HUES48 (cell line): ENCODE measurements around the gene TBX10.
"Not testable (repeated sequence)": the region's sequence is repeated elsewhere in the genome, so short reads cannot be mapped to it uniquely, and the experiment has no call there.

Source experiments
- H3K27ac ChIP-seq: one replicate; pipeline ENCODE4 v1.7.0; 2013; ENCODE audit warnings: low read depth, low read length, inconsistent platforms
- H3K27me3 ChIP-seq: 2 replicates; pipeline ENCODE4 v1.6.1; 2013; ENCODE audit warnings: mild to moderate bottlenecking, low read length; ENCODE audit not compliant: control insufficient read depth, insufficient read depth
- H3K36me3 ChIP-seq: 2 replicates; pipeline ENCODE4 v1.6.1; 2013; ENCODE audit warnings: low read length; ENCODE audit not compliant: control insufficient read depth, insufficient read depth
- H3K4me1 ChIP-seq: 2 replicates; pipeline ENCODE4 v1.6.1; 2013; ENCODE audit warnings: mild to moderate bottlenecking, low read length; ENCODE audit not compliant: control insufficient read depth, insufficient read depth
- H3K4me3 ChIP-seq: 2 replicates; pipeline ENCODE4 v1.5.1; 2013; ENCODE audit warnings: mild to moderate bottlenecking, low read depth, low read length
- H3K9ac ChIP-seq: 2 replicates; pipeline ENCODE4 v1.6.1; 2013; ENCODE audit warnings: mild to moderate bottlenecking, low read depth, low read length, moderate library complexity
- H3K9me3 ChIP-seq: 2 replicates; pipeline ENCODE4 v1.6.1; 2013; ENCODE audit warnings: low read length; ENCODE audit not compliant: control insufficient read depth, insufficient read depth

Gene TBX10

DNA sequence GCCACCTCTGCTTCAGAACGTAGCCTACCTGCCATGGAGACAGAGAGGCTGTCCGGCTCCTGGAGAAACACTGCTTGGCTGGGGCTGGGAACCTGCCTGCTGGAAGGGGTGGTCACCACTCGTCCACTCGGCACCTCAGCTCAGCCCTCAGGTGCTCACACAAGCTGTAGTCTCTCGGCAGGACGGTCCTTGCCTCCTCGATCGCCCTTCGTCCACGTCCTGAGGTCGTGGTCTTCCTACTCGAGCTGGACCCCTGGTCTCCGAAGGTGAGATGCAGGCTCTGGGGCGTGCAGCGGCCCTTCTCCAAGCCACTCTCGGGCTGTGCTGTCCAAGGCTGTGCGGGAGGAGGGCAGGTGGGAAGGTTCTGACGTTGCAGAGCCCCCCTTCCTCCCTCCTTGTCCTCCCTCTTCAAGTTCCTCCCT lies at the start of gene TBX10:
TBX10 (minus strand) TSS at position 326 of the 422 bp plus-strand sequence; CDS start at position 35, 291 bp downstream.
- peaks cover 17% of the 10 kb centered on the region for H3K27me3 ChIP-seq
- H3K9me3 ChIP-seq, result no peaks in the 10 kb centered on the region
- H3K4me3 ChIP-seq, result no peak within 1 kb of the TSS
- no peak within 1 kb of the TSS for H3K9ac ChIP-seq
- no peaks in the 10 kb centered on the region for H3K4me1 ChIP-seq
- H3K27ac ChIP-seq, result no peak within 1 kb of the TSS
- H3K36me3 ChIP-seq, result no peaks in the 10 kb centered on the region

DNA sequence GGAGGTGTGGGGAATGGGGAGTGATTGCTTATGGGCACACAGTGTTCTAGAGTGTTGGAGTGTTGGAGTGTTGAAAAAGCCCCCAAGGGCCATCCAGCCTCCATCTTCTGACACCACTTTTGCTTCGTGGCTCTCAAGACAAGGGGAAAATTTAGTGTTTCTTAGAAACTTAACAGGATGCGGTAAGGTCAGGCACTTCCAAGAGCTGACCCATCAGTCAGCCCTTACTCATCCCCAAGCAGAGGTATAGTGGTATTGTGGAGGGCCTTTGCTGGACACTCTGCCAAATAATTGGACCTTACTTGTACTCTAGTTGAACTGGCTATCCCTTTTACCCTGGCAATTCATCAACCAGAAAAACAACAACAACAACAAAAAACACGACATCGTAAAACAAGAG lies 49.6 kb upstream of the TBX10 start:
- H3K27me3 ChIP-seq, result no peaks in the 10 kb centered on the region
- no peaks in the 10 kb centered on the region for H3K36me3 ChIP-seq
- H3K4me3 ChIP-seq, result no peak overlapping the region
- H3K27ac ChIP-seq, result no peak overlapping the region
- H3K9me3 ChIP-seq, result no peaks in the 10 kb centered on the region
- no peak overlapping the region for H3K9ac ChIP-seq
- H3K4me1 ChIP-seq, result no peaks in the 10 kb centered on the region

DNA sequence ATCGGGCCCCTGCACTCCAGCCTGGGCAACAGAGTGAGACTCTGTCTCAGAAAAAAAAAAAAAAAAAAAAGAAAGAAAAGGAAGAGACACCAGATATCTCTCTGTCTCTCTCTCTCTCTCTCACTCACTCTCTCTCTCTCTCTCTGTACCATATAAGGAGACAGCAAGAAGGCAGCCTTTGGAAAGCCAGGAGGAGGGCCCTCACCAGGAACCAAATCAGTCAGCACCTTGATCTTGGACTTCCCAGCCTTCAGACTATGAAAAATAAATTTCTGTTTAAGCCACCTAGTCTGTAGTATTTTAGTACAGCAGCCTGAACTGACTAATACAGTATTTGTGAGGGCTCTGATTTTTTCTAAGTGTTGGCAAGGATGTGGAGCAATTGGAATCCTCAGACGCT lies 48.4 kb upstream of the TBX10 start:
- no peak overlapping the region for H3K4me3 ChIP-seq

DNA sequence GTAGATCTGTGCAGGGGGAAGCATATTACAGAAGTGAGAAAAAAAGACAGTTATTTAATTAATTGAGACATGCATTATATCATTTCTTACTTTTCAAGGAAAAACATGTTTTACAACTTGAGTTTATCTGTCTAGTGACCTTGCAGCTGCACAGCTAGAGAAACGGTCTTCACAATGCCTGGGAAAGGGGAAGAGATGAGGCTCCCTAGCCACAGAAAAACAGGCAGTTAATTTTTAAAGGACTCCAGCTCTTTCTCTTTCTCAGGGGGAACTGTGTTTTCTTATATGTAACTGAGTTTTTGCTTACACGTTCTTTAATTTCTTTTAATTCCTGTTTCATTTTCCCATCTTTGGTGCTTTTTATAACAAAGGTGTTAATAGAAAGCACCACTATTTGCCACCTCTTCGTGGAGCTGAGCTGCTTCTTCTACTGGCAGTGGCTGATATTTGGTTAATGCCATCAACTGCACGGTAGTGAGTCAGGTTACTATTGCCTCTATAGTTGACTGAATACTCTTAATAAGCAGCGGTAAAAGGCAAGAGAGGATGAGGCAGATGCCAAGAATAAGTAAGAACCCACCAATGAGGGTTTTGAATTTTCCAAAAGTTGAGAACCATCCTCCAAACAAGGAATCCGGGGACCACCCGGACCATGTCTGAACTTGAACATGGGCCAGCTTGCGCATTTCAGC lies 46.2 kb upstream of the TBX10 start:
- H3K27me3 ChIP-seq, H3K27ac ChIP-seq, H3K9me3 ChIP-seq, H3K4me1 ChIP-seq, H3K9ac ChIP-seq, H3K36me3 ChIP-seq, H3K4me3 ChIP-seq: not testable (repeated sequence)

More for the DNA sequence above, 48.4 kb upstream of the TBX10 start:
- H3K9ac ChIP-seq, result no peak overlapping the region
- no peaks in the 10 kb centered on the region for H3K4me1 ChIP-seq
- H3K27ac ChIP-seq, result no peak overlapping the region
- H3K27me3 ChIP-seq, result no peaks in the 10 kb centered on the region
- no peaks in the 10 kb centered on the region for H3K36me3 ChIP-seq
- no peaks in the 10 kb centered on the region for H3K9me3 ChIP-seq

DNA sequence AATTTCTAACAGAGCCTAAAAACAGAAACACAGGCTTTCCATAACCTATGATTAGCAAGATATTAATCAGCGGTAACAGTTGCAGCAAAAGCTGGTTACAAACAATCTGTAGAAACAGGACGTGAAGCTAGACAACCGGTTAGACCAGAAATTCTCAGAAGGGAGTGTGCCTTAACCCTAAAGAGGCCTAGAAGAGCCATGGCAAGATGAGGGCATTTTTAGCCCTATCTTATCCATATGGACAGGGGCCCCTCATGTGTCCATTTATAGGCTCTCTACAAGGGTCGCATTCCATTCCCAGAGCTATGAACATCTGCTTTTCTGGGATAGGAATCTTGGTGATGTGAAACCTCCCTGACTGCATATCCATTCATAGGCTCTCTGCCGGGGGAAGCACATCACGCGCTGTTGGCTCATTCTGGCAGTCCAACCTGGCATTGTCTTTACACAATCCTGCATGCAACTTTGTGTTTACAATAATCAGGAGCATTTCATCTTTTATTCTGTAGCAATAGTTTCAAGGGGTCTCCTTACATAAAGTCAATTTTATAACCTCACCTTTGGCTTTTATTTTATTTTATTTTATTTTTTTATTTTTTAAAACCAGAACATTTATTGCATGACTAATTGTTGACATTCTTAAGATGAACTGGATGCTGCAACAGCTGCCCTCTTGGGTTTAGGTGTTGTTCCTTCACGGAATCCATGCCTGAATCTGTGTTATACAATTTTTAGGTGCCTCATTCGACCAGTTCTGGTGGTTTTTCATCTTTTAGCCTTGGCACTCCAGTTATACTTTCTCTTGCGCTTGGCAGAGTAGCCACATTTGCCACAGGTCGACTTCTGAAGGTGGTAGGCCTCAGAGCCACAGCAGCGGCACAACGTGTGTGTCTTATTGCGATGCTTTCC lies 42.8 kb upstream of the TBX10 start:
- not testable (repeated sequence) for H3K4me3 ChIP-seq, H3K27ac ChIP-seq, H3K9ac ChIP-seq, H3K27me3 ChIP-seq, H3K4me1 ChIP-seq, H3K36me3 ChIP-seq, H3K9me3 ChIP-seq

DNA sequence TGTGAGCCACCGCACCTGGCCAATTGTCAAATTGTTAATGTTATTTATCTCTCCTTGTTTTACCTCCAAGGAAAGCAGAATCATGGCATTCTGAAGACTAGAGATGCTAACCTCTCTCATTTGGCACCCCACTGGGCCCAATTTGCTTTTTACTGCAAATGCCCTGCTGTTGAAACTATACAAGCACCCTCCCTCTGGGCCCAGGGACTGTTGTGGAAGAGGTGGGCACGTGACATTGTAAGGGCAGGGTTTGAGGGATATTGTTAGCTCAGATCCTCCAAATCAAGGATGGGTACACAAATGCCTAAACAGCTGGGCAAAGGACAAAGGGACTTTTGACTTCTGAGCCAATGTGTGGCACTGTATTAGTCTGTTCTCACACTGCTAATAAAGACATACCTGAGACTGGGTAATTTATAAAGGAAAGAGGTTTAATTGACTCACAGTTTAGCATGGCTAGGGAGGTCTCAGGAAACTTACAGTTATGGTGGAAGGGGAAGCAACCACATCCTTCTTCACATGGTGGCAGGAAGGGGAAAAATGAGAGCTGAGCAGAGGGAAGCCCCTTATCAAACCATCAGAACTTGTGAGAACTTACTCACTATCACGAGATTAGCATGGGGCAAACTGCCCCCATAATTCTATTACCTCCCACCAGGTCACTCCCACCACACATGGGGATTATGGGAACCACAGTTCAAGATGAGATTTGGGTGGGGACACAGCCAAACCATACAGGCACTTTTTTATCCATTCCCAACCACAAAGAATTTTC lies 41.3 kb upstream of the TBX10 start:
- no peak overlapping the region for H3K27ac ChIP-seq

DNA sequence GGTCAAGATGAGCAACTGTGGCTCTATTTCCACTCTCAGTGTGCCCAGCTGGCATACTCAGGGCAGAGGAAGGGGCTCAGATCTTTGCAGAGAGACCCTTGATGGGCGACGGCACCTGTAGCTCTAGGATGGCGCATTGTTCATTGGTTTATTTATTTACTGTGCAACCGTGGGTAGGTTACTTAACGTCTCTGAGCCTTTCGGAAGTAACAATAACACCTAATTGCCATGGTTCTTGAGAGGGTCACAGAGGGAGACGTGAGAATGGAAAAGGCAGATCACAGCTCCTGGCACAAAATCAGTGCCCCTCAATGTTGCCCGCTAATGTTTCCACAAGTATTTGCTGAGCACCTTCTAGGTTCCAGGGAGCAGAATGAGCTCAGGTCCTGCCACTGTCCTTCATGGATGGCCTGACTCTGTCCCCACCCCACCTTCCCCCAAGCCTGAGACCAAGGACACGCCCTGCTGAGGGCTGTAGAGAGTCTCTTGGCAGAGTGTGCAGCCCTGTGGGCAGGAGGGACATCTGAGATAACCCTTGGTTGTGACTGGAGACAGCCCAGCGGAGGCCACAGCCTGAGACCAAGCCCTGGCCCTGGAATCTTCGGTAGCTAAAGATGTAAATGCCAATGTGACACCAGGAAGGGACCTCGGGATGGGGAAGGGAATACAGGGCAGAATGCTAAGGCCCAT lies 35.6 kb upstream of the TBX10 start:
- Histone ChIP-seq H3K27me3 (no peaks in the 10 kb centered on the region), H3K4me3 (no peak overlapping the region), H3K4me1 (peaks cover 7% of the 10 kb centered on the region; the same call in 1 of the 2 replicates), H3K36me3 (no peaks in the 10 kb centered on the region), H3K9me3 (no peaks in the 10 kb centered on the region), H3K9ac (no peak overlapping the region), H3K27ac (no peak overlapping the region)

More for the DNA sequence above, 41.3 kb upstream of the TBX10 start:
- Histone ChIP-seq H3K36me3 (no peaks in the 10 kb centered on the region), H3K27me3 (no peaks in the 10 kb centered on the region), H3K4me3 (no peak overlapping the region), H3K9ac (no peak overlapping the region), H3K4me1 (no peaks in the 10 kb centered on the region), H3K9me3 (no peaks in the 10 kb centered on the region)

DNA sequence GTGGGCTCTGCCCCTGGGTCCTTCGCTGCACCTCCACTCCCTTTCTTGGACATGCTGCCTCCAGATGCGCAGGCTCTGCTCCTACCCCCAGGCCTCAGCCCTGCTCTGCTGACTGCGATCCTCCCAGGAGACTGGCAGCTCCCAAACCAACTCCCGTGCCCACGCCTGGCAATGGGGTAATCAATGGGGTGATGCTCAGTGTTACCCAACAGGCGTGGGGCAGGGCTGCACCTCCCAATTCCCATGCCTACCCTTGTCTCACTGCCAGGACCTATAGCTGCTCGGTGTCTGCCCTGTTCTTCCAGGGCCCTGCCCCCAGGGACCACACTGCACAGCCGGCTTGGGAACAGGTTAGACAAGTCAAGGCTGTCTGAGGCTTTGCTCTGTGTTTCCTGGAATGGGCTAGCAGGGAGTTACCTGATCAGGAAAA lies 34.9 kb upstream of the TBX10 start, which contains the start of gene ALDH3B2:
ALDH3B2 (minus strand) TSS at position 182 of the 430 bp plus-strand sequence. CDS start 7,688 bp downstream, outside the sequence.
- peaks cover 7% of the 10 kb centered on the region; the same call in 1 of the 2 replicates for H3K4me1 ChIP-seq
- no peak within 1 kb of the TSS for H3K27ac ChIP-seq
- H3K36me3 ChIP-seq, result no peaks in the 10 kb centered on the region
- no peaks in the 10 kb centered on the region for H3K9me3 ChIP-seq
- no peaks in the 10 kb centered on the region for H3K27me3 ChIP-seq
- no peak within 1 kb of the TSS for H3K4me3 ChIP-seq
- no peak within 1 kb of the TSS for H3K9ac ChIP-seq

DNA sequence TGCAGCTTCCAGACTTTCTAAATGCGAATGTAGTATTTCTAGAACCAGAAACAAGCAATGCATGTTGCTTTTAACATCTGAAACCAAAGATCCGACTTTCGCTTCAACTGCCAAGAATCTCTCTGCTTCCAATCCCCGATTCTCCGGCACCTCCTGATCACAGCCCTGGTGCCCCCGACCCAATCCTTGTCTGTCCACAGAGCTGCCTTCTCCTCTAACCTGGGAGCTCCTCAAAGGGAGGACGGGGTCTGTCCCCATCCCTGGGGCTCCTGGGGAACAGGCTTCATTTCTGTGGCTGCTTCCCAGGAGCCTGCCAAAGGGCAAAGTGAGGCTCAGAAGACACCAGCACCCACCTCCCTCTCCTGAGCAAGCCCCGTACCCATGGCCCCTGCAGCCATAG lies 34.3 kb upstream of the TBX10 start:
- H3K27ac ChIP-seq, result no peak overlapping the region
- H3K9ac ChIP-seq, result no peak overlapping the region
- no peaks in the 10 kb centered on the region for H3K36me3 ChIP-seq
- H3K4me3 ChIP-seq, result no peak overlapping the region
- H3K27me3 ChIP-seq, result no peaks in the 10 kb centered on the region
- no peaks in the 10 kb centered on the region for H3K9me3 ChIP-seq
- peaks cover 7% of the 10 kb centered on the region; the same call in 1 of the 2 replicates for H3K4me1 ChIP-seq

DNA sequence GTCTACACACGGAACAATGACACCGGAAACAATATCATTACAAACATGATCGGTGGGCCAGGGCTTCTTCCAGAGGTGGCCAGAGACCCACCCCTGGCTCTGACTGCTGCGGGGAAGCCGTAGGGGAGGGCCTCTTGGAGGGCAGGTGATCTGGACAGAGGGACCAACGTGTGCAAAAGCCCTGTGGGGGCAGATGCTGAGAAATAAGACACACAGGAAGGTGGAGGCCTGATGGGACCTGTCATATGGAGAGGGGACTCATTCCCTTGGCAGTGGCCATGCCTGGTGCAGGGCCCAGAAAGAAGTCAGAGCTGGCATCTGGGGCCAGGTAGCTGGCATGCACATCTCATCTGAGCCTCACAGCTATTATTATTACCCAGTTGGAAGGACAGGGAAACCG lies 33.8 kb upstream of the TBX10 start:
- Histone ChIP-seq H3K9ac (no peak overlapping the region), H3K27ac (no peak overlapping the region), H3K4me1 (peaks cover 7% of the 10 kb centered on the region; the same call in 1 of the 2 replicates), H3K27me3 (no peaks in the 10 kb centered on the region), H3K36me3 (no peaks in the 10 kb centered on the region), H3K4me3 (no peak overlapping the region), H3K9me3 (no peaks in the 10 kb centered on the region)
